ENCODE measurements around the gene DDX51. TPM values are rescaled to one million over a fixed set of nuclear protein-coding genes. Genes with fewer than 3 reads are reported as not detected.

The DDX51 gene
- total and polyA plus RNA-seq, 4 donors: 2.5 to 7.5 (median 5.5) TPM

DNA sequence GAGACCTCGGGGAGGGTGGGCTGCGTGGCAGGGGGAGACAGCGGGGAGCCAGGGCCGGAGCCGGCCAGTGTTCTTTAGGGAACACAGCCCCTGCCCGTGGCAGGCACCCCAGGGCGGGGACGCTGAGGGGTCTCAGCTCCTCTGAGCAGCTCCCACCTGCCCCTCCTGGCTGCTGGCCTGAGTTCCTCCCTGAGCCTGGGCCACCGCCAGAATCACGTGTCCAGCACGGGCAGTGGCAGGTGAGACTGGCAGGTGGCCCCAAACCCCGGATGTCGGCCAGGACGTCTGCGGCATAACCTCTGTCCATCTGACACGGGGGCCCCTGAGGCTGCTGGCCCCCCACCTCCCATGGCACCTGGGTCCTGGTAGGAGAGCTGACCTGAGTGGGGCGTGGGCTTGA lies 25.3 kb upstream of the DDX51 start (continued):
- TF ChIP-seq, protein P1, sequence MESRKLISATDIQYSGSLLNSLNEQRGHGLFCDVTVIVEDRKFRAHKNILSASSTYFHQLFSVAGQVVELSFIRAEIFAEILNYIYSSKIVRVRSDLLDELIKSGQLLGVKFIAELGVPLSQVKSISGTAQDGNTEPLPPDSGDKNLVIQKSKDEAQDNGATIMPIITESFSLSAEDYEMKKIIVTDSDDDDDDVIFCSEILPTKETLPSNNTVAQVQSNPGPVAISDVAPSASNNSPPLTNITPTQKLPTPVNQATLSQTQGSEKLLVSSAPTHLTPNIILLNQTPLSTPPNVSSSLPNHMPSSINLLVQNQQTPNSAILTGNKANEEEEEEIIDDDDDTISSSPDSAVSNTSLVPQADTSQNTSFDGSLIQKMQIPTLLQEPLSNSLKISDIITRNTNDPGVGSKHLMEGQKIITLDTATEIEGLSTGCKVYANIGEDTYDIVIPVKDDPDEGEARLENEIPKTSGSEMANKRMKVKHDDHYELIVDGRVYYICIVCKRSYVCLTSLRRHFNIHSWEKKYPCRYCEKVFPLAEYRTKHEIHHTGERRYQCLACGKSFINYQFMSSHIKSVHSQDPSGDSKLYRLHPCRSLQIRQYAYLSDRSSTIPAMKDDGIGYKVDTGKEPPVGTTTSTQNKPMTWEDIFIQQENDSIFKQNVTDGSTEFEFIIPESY (IDR thresholded peaks at IDR 0.05): no peak

DNA sequence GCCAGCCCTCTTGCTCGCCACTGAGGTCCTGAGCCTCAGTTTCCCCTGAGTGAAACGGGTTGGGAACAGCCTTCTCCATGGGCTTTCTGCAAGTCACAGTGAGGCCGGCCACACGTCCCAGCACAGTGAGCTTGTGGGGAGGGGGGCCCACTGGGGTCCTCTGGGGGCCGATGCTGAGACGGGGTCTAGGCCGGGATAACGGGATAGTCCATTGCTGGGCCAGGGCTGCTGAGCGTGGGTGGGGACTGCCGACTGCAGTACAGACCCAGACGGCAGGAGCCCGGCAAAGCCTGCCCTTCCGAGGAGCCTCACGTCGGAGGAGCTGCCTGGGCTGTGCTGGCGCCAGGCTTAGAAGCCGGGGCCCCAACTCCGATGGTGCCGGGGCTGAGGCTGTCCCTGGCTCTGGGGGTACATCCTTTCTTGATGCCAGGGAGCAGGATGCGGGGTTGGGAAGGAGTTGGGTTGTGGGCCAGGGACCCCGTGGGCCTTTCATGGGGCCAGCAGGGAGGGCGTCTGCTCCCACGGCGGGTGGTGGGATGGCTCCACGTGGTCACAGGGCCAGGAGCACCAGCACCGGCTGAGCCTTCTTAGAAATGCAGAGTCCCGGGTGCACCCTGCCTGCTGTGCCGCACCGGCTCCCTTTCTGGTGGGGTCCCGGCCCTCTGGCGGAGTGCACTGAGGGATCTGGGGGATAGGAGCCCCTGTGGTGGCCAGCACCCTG lies 24.4 kb upstream of the DDX51 start:
- Histone ChIP-seq H3K27ac (ENCODE audit: low read depth in 1 of 2, low read length in 2 of 2) (no peak overlapping the region), H3K36me3 (ENCODE audit: control insufficient read depth in 4 of 4, insufficient read depth in 3 of 4, low read depth in 1 of 4, low read length in 3 of 4) (no peaks in the 10 kb centered on the region), H3K4me3 (ENCODE audit: low read depth in 1 of 3, low read length in 3 of 3) (no peak overlapping the region), H3K4me1 (ENCODE audit: control insufficient read depth in 4 of 4, insufficient read depth in 4 of 4, low read length in 3 of 4) (no peaks in the 10 kb centered on the region), H3K27me3 (ENCODE audit: control insufficient read depth in 4 of 4, insufficient read depth in 4 of 4, low read length in 3 of 4) (peaks cover 0 to 6% (median 0%) of the 10 kb centered on the region in 4 donors), H3K9ac (ENCODE audit: low read depth in 1 of 2, low read length in 2 of 2) (no peak overlapping the region), H3K9me3 (ENCODE audit: control insufficient read depth in 4 of 4, low read length in 3 of 4) (no peaks in the 10 kb centered on the region)
- no peak for TF ChIP-seq EGR1 (IDR thresholded peaks at IDR 0.05; ENCODE audit: low read depth in 2 of 2)
- TF ChIP-seq HNF4A (conservative IDR thresholded peaks at IDR 0.05): no peak
- no peak for TF ChIP-seq YY1 (IDR thresholded peaks at IDR 0.05)
- no peak for TF ChIP-seq NR2F2 (IDR thresholded peaks at IDR 0.05)
- TF ChIP-seq, protein P2, sequence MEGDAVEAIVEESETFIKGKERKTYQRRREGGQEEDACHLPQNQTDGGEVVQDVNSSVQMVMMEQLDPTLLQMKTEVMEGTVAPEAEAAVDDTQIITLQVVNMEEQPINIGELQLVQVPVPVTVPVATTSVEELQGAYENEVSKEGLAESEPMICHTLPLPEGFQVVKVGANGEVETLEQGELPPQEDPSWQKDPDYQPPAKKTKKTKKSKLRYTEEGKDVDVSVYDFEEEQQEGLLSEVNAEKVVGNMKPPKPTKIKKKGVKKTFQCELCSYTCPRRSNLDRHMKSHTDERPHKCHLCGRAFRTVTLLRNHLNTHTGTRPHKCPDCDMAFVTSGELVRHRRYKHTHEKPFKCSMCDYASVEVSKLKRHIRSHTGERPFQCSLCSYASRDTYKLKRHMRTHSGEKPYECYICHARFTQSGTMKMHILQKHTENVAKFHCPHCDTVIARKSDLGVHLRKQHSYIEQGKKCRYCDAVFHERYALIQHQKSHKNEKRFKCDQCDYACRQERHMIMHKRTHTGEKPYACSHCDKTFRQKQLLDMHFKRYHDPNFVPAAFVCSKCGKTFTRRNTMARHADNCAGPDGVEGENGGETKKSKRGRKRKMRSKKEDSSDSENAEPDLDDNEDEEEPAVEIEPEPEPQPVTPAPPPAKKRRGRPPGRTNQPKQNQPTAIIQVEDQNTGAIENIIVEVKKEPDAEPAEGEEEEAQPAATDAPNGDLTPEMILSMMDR (IDR thresholded peaks at IDR 0.05; ENCODE audit: low read depth, low read length, missing input control): no peak
- TF ChIP-seq RXRA (IDR thresholded peaks at IDR 0.05): no peak
- WGBS: 88% methylated on average over 31 of the region's 31 CpGs
- DNase-seq (ENCODE audit: low spot score): no peak

DNA sequence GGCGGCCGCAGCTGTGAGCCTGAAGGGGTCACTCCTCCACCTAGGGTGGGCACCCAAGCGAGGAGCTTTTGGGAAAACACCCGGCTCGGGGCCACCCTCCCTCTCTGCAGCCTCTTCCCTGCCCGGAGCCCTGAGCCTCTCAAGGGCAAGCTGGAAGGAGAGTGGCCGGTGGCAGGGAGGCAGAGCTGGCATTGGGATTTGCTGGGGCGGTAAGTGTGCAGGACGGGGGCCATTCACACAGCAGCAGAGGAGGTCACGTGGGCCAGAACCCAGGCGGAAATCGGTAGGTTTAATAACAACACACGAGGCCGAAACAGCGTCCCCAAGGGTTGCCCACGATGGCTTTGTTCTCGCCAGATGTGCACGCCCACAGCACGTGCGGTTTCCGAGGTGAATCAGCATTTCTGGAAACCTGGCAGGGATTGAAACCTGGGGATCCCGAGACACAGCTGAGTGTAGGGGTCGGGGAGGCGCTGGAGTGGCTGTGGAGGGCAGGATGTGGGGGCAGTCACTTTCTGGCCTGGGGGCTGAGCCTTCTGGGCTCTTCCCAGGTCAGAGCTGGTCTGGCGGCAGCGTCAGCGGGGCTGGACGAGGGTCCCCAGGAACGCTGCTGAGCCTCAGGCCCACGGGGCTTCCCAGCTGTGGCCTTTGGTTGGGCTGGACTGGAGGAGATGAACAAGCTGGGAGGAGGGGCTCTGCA lies 23.6 kb upstream of the DDX51 start:
- peaks cover 0 to 4% (median 0%) of the 10 kb centered on the region in 4 donors for H3K27me3 ChIP-seq (ENCODE audit: control insufficient read depth in 4 of 4, insufficient read depth in 4 of 4, low read length in 3 of 4)
- TF ChIP-seq, protein P3, sequence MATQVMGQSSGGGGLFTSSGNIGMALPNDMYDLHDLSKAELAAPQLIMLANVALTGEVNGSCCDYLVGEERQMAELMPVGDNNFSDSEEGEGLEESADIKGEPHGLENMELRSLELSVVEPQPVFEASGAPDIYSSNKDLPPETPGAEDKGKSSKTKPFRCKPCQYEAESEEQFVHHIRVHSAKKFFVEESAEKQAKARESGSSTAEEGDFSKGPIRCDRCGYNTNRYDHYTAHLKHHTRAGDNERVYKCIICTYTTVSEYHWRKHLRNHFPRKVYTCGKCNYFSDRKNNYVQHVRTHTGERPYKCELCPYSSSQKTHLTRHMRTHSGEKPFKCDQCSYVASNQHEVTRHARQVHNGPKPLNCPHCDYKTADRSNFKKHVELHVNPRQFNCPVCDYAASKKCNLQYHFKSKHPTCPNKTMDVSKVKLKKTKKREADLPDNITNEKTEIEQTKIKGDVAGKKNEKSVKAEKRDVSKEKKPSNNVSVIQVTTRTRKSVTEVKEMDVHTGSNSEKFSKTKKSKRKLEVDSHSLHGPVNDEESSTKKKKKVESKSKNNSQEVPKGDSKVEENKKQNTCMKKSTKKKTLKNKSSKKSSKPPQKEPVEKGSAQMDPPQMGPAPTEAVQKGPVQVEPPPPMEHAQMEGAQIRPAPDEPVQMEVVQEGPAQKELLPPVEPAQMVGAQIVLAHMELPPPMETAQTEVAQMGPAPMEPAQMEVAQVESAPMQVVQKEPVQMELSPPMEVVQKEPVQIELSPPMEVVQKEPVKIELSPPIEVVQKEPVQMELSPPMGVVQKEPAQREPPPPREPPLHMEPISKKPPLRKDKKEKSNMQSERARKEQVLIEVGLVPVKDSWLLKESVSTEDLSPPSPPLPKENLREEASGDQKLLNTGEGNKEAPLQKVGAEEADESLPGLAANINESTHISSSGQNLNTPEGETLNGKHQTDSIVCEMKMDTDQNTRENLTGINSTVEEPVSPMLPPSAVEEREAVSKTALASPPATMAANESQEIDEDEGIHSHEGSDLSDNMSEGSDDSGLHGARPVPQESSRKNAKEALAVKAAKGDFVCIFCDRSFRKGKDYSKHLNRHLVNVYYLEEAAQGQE (IDR thresholded peaks at IDR 0.05): no peak
- no peak for TF ChIP-seq RAD21 (IDR thresholded peaks at IDR 0.05)
- TF ChIP-seq HNF4A (conservative IDR thresholded peaks at IDR 0.05): no peak
- TF ChIP-seq TAF1 (conservative IDR thresholded peaks at IDR 0.05): no peak
- no peak for TF ChIP-seq FOXA2 (IDR thresholded peaks at IDR 0.05)
- no peak for TF ChIP-seq EGR1 (IDR thresholded peaks at IDR 0.05; ENCODE audit: low read depth in 2 of 2)
- TF ChIP-seq, protein P1 (IDR thresholded peaks at IDR 0.05): no peak
- TF ChIP-seq GABPA (IDR thresholded peaks at IDR 0.05 in 1 of 2, conservative IDR thresholded peaks at IDR 0.05 in 1 of 2): no peak
- TF ChIP-seq, protein P4, sequence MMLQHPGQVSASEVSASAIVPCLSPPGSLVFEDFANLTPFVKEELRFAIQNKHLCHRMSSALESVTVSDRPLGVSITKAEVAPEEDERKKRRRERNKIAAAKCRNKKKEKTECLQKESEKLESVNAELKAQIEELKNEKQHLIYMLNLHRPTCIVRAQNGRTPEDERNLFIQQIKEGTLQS (IDR thresholded peaks at IDR 0.05): no peak
- no peak for TF ChIP-seq NR2F2 (IDR thresholded peaks at IDR 0.05)
- TF ChIP-seq JUND (IDR thresholded peaks at IDR 0.05): no peak
- no peak for TF ChIP-seq HNF4G (IDR thresholded peaks at IDR 0.05)
- TF ChIP-seq FOXA1 (IDR thresholded peaks at IDR 0.05): no peak
- no peak for TF ChIP-seq RXRA (IDR thresholded peaks at IDR 0.05)
- TF ChIP-seq SP1 (IDR thresholded peaks at IDR 0.05): no peak
- TF ChIP-seq YY1 (IDR thresholded peaks at IDR 0.05): no peak
- TF ChIP-seq, protein P5, sequence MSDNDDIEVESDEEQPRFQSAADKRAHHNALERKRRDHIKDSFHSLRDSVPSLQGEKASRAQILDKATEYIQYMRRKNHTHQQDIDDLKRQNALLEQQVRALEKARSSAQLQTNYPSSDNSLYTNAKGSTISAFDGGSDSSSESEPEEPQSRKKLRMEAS (IDR thresholded peaks at IDR 0.05): no peak

More for the DNA sequence above, 23.6 kb upstream of the DDX51 start:
- H3K27ac ChIP-seq (ENCODE audit: low read depth in 1 of 2, low read length in 2 of 2): no peak overlapping the region
- DNase-seq (ENCODE audit: low spot score): no peak
- 82% methylated on average over 30 of the region's 30 CpGs for WGBS
- no peaks in the 10 kb centered on the region for H3K9me3 ChIP-seq (ENCODE audit: control insufficient read depth in 4 of 4, low read length in 3 of 4)
- H3K4me1 ChIP-seq (ENCODE audit: control insufficient read depth in 4 of 4, insufficient read depth in 4 of 4, low read length in 3 of 4): peaks cover 0 to 5% (median 4%) of the 10 kb centered on the region in 4 donors
- no peak overlapping the region for H3K4me3 ChIP-seq (ENCODE audit: low read depth in 1 of 3, low read length in 3 of 3)
- no peaks in the 10 kb centered on the region for H3K36me3 ChIP-seq (ENCODE audit: control insufficient read depth in 4 of 4, insufficient read depth in 3 of 4, low read depth in 1 of 4, low read length in 3 of 4)
- no peak overlapping the region for H3K9ac ChIP-seq (ENCODE audit: low read depth in 1 of 2, low read length in 2 of 2)

Data from liver (tissue), 9 donors.